Measurements from ENCODE around the gene CACNG5.

- TF ChIP-seq CTCF (conservative IDR thresholded peaks at IDR 0.05 in 1 of 2, IDR thresholded peaks at IDR 0.05 in 1 of 2; ENCODE audit: low read depth in 1 of 2, low read length in 2 of 2): no peak
- no peak for TF ChIP-seq EZH2 (IDR thresholded peaks at IDR 0.05; ENCODE audit: low read length, missing control alignments)
These were observed 20.3 kb upstream of the CACNG5 start for GRCh38 chr17:66814570-66814969.

Measured in fibroblast of lung (primary cell).